GM19467 (cell line): ENCODE measurements around the gene KIRREL3.

Experiments
- ATAC-seq: cut with Tn5 transposase; IDR thresholded peaks from one replicate; pipeline ENCODE4 v1.9.1; 2021; ENCODE audit warnings: mild to moderate bottlenecking, moderate library complexity; ENCODE audit not compliant: unreplicated experiment

KIRREL3 gene

DNA sequence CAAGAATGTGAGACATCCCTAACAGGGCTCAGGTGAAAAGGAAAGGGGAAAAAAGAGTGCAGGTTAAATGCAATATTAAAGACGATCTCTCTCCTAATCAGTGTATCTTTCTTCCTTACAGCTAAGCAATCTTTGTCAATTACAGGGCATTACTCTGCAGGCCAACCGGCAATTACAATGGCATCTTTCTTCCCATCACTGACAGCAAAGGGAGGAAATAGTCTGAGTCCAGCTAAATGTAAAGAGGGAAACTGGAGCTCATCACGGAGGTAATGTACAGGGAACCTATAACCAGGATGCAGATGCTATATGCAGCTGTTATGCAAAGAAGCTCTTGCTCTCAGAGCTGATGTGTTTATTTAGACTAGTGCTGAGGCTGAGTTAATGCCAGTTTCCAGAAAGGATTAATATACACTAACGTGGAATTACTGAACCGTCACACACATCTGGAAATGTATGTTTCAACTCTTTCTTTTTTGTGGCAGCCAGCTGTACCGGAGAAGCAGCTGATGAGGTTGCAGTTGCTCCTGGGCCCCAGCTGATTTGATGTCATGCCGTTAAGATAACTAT is 121.6 kb downstream of the KIRREL3 start:
- ATAC-seq: no peak

DNA sequence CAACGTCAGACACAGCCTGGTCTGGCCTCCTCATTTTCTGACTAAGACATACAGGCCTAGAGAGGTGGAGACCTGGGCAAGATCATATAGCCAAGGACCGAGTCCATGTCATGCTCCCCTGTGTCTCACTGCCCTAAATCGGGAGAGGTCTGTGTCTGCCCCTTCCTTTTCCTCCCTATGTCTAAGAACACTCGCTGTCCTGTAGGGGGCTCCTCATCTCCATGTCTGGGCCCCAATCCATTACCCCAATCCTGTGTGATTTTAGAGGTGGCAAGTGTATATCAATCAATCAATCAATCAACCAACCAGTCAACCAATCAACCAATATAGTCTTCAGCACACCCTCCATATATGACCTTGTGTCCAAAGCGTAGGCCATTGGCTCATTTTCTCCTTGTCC is 125.7 kb downstream of the KIRREL3 start:
- ATAC-seq: no peak

DNA sequence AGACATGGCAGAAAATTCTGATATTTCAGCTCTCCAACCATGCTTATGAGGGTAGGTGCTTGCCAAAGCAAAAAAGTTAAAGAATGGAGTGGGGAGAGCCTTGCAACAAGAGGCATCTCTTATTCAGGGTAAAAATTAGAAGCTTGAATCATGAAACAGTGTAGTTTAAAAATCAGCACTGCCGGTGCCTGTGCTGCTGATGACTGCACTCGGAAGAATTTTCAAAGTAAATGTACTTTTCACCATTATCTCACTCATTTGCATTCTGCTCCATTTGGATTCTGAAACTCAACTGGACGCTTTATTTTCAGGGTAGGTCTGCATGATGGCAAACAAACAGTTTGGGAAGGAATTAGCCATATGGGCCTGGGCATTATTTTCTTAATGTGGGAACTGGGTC is 126.3 kb downstream of the KIRREL3 start:
- no peak for ATAC-seq

DNA sequence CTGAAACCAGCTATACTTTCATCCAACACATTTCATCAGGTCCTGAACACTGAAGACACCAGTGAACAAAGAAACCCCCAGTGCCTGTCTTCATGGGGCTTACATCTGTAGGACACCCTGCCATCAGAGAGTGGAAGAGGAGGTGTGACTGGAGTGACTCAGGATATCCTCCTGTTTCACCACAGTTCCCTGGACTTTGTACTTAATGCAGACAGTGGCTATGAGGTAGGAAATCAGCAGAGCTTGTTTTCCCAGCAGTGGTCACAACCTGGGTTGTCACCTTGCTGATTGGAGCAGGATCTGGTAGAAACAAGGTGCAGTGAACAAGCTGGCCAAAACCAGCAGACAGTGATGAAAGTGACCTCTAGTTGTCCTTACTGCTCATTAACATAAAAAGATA is 128.8 kb downstream of the KIRREL3 start:
- no peak for ATAC-seq

DNA sequence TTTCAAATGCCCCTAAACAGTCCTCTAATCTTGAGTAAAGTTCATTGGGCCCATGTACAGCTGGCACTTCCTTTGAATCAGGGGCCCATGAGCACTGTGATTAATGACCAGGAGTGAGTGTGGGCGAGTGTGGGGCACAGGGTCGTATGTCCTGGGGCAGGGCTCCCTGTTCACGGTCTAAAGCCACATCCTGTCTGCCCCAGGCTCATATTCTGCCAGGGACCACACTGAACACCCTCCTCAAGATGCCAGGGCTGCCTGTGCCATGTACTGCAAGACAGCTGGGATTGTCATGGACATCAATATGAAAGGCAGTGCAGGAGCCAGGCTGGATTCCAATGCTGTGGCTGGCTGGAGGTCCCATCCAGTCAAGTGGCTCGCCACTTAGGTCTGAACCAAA is 130.5 kb downstream of the KIRREL3 start:
- ATAC-seq: no peak

DNA sequence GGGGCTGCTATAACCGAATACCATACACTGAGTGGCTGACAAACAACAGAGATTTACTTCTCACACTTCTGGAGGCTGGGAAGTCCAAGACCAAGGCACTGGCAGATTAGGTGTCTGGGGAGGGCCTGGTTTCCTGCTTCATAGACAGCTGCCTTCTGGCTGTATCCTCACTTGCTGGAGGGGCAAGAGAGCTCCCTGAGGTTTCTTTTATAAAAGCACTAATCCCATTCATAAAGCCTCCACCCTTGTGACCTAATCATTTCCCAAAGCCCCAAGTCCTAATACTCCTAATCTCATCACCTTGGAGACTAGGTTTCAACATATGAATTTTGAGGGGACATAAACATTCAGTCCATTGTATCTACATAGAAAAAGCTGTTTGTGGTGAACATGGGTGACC is 131.8 kb downstream of the KIRREL3 start:
- ATAC-seq: no peak

DNA sequence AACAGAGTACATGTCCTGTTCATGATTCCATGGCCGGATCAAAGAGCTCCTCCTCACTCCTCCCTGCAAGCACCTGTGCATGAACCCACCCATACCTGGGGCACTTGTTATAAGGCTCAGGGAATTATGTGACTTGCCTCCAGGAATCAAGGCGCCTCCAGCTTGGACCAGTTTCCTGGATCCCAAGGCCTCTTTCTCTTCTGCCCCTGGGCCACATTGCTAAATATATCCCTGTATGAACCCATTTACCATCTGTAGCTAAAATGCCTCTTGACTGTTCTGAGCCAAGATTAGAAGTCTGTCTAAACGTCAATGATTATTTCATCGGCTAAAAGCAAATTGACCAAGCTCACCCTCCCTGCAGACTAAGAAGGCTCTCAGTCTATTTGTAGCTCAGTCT is 135.6 kb downstream of the KIRREL3 start:
- no peak for ATAC-seq

DNA sequence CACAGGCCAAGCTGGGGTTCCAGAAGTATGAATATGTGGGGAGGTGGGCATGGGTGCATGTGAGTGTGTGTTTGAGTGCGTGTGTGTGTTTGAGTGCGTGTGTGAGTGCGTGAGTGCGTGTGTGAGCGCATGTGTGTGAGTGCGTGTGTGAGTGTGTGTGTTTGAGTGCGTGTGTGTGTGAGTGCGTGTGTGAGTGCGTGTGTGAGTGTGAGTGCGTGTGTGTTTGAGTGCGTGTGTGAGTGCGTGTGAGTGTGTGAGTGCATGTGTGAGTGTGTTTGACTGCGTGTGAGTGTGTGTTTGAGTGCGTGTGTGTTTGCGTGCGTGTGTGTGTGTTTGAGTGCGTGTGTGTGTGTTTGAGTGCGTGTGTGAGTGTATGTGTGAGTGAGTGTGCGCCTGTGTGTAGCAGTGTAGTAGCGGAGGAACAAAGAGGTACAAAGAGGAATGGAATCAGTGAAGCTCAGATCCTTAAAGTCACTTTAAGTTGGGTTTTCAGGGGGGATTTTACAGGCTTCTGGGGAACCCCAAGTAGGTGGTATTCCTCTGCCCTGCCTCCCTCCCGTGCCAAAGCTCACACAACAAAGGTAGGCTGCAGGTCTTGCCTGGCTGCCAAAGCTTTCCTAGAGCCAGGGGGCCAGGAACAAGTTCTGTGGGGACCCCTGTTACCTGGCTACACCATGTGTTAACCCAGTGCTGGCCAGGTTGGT is 137.1 kb downstream of the KIRREL3 start:
- ATAC-seq: no peak

DNA sequence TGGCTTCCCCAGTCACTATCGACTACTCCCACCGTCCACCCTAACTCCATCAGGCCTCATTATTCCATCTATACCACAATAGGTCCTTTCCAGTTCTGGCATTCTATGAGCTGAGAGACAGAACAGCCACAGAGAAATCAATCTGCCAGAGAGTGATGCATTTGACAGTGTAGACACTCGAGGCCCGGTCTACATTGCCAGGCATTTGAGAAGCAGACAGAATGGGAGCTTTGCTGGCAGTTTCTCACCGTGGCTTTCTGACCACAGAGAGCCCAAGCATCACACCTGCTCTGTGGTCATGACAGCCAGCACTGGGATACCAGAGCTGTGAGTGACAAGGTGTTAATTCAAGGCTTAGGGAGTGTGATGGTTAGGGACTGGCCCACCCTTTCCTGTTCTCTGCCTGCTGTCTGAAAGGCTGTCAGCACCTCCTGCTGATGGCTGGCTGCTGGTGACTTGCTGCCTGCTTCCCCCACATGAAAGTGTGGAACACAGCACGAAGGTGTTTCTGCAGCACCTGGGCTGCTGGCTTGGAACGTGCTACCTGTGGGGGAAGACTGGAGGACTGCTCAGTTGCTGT is 137.8 kb downstream of the KIRREL3 start:
- ATAC-seq: peak; percentile 63

DNA sequence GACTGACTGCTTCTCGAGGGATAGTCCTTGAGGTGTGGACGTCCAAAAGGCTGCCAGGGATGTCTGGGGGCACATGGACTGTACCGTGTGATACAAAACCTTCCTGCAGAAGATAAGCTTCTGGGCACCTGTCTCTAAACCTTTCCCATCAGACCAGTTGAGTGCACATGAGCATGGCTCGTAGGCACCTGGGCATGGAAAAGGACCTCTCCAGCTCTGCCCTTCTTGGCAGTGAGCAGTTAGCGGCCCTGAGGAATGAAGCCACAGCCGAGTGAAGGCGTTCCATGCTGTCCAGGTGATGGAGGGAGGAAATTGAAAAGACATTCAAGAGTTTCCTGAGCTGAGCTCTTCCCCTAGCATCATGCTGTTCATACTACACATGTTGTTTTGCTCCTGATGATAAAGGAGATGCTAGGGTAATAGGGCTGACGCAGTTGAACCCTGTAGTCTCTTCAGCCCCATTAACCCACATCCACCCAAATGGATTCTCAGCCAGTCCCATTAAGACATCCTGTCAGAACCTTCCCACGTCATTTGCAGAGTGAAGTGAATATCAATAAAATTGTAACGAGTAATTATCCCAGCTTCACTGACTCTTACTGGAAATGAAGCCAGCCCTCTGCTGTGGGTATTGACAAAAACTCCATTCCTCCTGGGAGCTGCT is 138.6 kb downstream of the KIRREL3 start:
- no peak for ATAC-seq

DNA sequence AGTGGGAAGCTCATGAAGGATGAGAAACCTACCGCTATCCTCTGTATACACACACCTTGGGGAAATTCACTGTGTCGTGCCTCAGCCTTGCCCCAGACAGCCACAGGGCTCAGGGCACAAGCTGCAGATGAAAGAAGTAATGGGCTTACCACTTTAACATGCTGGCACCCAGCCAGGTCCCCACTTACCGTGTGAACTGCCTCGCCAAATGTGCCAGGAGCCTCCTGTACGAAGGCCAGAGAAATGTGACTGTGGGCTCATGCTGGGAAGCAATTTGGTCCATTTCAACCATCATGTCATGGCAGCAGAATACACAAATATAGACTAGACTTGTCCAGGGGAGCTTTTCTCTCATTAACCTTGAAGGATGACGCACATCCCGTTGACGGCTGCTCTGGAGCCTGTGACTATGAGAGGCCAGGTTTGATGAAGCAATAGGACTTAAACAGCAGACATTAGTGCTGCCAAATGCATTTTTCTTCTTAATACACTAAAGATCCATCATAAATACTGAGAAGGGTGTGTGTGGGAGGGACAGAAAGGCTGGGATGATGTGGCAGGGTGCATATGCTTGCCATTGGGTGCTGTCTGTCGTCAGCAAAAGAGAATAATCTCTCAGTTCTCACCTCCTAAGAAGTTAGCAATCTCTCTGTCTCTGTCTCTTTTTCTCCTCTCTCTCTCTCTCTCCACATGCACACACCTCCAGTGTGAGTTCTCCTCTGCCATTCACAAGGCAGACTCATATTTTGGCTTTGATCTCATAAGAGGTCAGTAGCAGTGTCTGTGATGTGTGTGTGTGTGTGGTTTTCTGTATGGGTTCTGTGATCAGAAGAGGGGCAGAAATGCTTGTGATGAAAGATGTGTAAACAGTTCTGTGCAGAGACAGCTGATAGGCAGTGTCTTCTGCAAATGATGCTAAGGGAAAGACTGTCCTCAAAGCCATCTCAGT is 142.4 kb downstream of the KIRREL3 start:
- no peak for ATAC-seq

DNA sequence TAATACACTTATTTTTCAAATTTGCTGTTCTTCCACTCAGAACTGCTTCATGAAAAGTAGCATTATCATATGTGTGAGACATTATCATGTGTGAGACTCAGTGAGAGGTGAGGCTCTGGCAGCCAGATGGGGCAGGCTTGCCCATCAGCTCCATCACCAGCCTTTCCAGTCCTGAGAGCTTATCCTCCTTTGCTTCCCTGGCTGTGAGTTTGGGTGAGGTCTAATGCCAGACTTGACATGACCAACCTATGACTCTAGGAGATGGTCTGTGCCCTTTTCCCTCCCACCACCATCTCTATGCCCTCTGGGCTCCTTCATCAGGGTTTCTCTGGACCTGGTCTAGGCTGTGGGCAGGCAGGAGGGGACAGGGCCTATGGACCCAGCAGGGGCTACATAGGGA is 145.0 kb downstream of the KIRREL3 start:
- ATAC-seq: no peak

DNA sequence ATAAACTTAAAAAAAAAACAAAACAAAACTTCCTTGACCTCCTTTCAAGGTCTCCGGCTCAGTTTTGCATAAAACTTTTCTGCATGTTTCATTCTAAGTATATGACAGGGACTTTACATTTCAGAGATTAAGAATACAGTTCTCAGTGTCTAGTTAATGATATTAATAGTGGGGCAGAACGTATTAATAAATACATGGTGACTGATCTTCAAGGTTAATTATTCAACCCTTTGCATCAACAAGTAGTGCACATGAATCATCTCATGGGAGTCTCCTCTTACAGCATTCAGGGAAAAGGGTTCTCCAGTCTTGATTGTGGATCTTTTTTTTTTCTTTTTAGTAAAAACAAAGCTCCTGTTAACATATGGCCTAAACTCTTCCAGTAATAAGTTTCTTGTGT is 146.8 kb downstream of the KIRREL3 start:
- ATAC-seq: peak; percentile 70

DNA sequence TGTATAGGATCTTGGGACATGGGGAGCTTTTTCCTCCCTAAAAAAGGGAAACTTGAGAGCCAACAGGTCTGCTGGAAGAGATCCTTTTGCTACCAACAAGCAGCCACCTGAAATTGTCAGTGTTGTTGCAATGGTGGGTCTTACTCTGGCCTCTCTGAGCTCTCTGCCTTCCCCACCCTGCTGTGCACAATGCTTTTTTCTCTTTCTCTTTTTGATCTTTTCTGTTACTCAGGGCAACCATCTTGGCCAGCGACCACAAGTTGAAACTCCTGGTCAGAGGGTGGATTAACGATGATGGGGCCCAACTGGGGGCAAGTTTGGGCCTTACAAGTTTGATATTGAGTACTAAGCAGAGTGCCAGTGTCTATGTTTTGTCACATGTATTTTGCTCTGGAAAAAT is 155.8 kb downstream of the KIRREL3 start:
- ATAC-seq: no peak

DNA sequence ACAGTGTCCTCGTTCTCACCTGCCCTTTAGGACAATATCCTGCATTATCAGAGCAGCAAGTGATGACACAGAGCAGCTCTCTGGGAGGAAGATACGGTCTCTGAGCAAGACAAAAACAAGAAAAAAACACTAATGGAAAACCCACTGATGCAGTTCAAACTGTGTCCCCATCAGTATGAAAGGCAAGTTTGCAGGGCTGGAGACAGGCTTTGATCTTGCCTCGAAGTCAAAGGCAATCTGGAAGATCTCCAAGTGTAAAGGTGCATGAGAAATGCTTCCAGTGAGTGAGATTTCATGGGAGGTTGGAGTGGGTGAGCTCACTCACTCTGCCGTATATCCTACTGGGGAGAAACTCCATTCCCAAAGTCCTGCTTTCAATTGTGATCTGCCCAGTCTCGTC is 157.5 kb downstream of the KIRREL3 start:
- no peak for ATAC-seq

DNA sequence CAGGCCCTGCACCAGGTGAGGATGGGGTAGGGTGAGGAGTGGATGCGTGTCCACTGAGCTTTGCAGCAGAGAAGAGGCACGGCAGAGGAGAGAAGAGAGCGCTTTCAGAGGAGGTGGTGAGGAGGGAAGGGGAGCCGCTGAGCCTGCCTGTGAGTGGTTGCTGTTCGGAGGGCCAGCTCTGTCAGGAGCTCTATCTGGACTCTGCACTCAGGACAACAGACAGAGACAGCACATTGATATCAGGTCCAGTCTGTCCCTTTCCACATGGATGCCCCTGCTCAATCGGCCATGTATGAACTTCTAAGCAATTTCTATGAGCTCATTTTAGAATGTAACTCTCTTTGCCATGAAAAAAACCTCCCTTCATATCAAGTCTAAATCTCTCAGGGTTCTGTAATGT is 158.6 kb downstream of the KIRREL3 start:
- ATAC-seq: no peak

DNA sequence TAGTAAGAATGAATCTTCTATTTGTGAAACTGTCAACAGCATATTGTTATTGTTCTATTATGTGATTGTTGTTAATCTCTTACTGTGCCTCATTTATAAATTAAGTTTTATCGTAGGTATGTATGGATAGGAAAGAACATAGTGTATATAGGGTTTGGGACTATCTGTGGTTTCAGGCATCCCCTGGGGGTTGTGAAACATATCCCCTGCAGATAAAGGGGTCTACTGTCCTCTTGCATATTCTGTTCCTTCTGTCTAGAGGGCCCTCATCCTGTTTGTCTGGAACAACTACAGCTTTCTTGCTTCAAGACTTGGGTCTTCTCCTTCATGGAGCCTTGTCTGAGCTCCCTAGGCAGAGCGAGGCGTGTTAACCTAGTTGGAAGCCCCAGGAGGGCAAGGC is 159.6 kb downstream of the KIRREL3 start:
- ATAC-seq: no peak

DNA sequence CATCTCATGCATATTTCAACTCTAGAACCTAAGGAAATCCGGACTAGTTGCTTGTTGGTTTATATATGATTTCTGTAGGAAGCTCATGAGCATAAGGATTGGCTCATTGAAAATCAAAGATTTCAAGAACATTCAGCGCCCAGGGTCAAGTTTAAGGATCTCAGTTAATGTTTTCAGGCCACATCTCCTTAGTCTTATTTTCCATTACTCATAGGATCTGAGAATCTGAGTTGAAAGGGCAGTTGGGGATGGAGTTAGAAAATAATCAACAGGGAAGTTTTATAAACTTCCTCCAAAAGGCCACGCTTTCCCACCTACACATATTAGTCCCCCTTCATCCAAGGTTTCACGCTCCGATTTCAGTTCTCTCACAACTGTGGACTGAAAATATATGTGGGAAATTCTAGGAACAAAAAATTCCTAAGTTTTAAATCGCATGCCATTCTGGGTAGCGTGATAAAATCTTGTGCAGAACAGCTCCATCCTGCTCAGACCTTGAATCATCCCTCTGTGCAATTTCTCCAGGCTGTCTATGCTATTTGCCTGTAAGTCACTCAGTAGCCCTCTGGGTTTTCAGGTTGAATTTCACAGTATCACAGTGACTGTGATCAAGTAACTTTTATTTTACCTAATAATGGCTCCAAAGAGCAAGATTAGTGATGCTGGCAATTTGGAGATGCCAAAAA is 160.2 kb downstream of the KIRREL3 start:
- no peak for ATAC-seq

DNA sequence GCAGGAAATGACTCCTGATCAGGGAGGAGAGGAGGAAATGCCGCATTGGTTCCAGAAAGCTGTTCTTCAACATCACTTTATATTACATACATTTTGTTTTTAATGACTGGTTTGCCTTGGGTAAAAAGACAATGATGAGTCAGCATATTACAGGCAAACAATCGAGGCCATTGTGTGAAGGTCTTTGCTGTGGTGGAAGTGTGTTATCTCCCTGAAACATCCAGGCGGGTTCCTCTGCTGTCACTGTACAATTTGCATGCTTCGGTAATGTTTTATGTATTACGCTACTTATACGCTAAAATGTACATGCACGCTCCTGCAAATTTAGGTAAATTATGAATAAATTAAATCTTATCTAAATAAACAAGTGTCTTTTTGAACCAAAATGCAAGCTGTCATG is 161.1 kb downstream of the KIRREL3 start:
- ATAC-seq: no peak

DNA sequence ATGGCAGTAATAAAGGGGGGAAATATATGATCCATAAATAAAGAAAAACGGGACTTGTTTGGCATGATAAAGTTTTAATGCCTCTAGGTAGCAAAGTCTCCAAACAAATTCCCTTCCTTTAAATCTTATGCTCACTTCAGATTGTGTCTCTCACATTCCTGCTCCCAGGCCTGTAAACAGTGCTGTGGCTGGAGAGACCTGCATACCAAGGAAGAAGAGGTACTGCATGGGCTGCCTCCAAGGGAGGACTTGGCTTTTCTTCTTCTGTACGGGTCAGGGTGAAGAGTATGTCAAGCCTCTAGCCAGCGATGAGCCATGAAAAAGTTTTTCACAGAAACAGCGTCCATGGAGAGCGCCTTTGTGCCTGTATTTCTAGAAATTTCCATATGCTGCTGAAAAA is 161.8 kb downstream of the KIRREL3 start:
- ATAC-seq: no peak
